ENCODE data around the gene DDX4. TPM values are rescaled to one million over a fixed set of nuclear protein-coding genes. Genes with fewer than 3 reads are reported as not detected.

DDX4 gene
- total RNA-seq, 1 donor from 2014 or later: not detected

DNA sequence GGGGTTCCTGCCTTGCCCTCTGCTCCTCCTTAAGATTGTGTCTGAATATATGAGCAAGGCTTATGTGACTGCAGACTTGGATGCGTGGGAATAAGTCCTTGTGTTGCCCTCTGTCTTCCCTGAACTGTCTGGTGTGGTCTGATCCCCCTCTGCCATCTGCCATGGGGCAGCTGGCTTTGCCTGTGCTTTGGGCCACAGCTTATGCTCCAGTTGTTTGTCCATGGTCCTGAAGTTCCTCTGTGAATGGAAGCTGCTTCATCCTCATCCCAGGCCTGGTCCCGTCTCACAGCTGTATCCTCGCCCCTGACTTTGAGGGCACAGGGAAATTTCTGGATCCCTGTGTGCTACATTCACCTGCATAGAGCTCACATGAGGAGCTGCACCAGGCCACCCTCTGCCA, 128.0 kb downstream of the DDX4 start:
- peak; percentile 36 for DNase-seq (ENCODE audit: low read depth)

GRCh38 chr5:55866485-55866884, 128.6 kb downstream of the DDX4 start:
- DNase-seq (ENCODE audit: low read depth): no peak

Other genes with a start within 250 kb of the DDX4 start
- 43.6 and 70.6 TPM in 2 replicates for gene PLPP1, start 203.1 kb upstream of the DDX4 start, total RNA-seq
- 57.8 and 67.4 TPM in 2 replicates for gene SLC38A9, start 25.7 kb upstream of the DDX4 start, total RNA-seq
- gene IL31RA, start 113.3 kb downstream of the DDX4 start, total RNA-seq: 1.0 and 1.2 TPM in 2 replicates

Measured in renal cortical epithelial cell (primary cell).